GM19025 (cell line): ENCODE measurements around the gene KRT17.
"Not testable (repeated sequence)": the region's sequence is repeated elsewhere in the genome, so short reads cannot be mapped to it uniquely, and the experiment has no call there.

Experiments used
- ATAC-seq: cut with Tn5 transposase; IDR thresholded peaks from one replicate; pipeline ENCODE4 v1.9.1; 2021; ENCODE audit warnings: mild to moderate bottlenecking, low read depth, moderate library complexity; ENCODE audit not compliant: unreplicated experiment

KRT17 gene

DNA sequence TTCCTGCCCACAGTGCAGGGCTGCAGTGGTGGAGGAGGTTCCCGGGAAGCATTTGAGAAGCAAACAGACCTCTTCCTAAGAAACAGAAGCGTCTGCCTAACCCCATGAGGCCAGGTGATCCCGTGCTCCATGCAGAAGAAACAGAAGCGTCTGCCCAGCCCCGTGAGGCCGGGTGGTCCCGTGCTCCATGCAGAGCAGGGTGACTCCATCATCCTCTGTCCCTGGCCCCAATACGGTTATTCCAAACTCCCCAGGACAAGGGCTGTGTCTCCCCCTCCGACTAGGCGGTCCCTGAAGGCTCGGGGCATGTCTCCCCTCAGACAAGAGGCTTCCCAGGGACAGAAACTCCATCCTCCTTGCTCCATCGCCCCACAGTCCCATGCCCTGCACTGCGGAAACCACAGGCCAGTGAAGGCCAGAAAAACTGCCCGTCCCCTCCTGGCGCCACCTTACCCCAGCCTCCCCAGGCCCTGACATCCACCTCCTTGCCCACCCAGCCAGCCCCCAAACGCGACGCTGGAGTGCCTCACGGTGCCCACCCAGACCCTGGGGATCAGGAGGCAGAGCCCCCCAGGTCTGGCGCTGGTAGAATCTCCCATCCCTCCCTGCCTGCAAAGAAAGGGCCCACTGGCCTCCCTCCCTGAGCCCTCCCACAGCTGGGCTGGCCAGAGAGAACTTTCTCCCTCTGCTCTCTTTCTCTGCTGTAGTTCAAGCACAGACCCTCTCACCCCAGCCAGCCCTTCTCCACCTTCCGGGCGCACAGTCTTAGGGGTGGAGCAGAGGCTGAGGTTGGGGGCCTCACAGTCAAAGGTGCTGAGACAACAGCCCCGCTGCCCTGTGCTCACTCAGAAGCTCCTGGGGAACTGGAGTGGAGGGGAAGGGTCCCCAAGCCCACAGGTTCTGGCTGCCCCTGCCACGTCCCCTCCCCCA lies 30.6 kb upstream of the KRT17 start:
- ATAC-seq = no peak

DNA sequence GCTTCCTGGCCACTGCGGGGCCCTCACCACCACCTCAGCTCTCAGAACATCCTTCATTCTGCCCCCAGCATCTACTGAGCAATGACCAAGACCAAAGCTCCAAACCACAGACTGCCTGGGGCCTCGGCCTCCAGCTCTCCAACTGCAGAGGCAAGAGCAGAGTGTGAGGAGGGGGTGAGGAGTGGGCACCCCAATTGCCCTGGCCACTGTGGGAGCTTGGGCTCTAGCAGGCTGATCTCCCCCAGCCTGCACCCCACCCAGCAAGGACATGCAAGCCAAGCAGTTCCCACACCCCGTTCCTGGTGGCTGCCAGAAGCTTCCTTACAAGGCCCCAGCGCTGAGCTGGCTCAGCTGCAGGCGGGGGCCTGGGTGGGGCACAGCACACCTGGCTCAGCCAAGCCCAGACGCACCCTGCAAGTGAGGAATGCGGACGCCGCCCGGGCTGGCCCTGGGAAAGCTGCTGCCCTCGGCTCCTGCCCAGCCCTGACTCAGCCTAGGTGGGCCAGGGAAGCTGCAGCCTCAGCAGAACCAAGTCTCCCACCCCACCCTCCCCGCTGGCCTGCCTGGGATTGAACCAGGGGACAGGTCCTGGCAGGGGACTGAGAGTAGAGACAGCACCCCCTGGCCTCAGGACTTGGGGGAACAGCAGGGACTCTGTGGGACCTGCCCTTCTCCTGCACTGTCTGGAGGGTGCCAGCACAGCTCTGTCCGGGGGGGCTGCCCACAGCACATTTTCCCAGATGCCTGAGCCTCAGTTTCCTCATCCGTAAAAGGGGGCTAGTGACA lies 29.7 kb upstream of the KRT17 start:
- ATAC-seq = no peak

GRCh38 chr17:41653421-41653820 lies 29.0 kb upstream of the KRT17 start:
- no peak for ATAC-seq

GRCh38 chr17:41652461-41652970 lies 28.1 kb upstream of the KRT17 start:
- ATAC-seq = no peak

GRCh38 chr17:41651625-41652460 lies 27.5 kb upstream of the KRT17 start:
- ATAC-seq = no peak

DNA sequence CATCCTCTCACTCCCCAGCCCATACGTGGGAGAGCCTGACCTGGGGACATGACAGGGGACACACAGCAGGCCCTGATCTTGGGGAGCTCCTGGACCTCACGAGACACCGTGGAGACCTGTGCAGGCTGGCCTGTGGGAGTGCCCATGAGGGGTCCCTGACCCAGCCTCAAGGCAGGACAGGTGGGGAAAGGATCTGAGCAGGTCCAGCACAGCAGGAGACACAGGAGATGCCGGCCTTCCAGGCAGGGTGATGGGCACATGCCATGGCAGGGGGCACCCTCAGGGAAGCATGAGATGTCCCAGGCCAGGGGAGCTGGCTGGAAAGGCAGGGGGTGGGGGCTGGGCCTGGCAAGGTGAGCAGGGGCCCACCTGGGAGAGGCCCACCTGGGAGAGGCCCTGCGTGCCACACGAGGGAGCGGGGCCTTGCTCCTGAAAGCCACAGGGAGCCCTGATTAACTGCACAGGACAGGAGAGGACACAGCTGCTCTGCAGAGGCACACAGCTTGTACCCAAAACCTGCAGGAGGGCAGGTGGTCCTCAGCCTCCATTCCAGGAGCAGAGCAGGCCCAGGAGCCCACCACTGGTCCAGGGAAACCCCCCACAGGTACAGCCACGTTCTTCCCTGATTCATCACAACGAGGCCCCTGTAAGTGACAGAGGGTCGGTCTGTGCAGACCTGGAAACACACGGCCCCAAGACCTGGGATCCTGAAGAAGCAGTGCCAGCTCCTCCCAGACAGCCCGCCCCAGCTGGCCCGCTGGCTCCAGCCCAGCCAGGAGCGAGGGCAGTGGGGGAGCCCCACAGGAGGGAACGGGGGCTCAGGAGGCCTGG lies 26.6 kb upstream of the KRT17 start:
- ATAC-seq = no peak

DNA sequence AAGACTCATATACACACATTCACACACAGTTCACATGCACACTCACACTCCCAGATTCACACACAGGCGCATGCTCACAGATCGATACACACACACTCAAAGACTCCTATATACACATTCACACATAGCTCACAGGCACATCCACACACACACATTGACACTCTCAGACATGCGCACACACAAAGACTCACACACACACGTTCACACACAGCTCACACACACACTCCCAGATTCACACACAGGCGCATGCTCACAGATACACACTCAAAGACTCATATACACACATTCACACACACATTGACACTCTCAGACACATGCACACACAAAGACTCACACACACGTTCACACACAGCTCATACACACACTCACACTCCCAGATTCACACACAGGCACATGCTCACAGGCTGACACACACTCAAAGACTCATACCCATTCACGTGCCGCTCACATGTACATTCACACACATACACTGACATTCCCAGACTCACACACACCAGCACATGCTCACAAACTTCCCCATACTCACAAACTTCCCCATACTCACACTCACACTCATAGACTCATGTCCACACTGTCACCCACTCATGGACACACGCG lies 25.6 kb upstream of the KRT17 start:
- ATAC-seq = no peak

- ATAC-seq = no peak
These were observed 24.2 kb upstream of the KRT17 start for GRCh38 chr17:41648411-41649195.

- no peak for ATAC-seq
These were observed 23.6 kb upstream of the KRT17 start for GRCh38 chr17:41647940-41648410.

- no peak for ATAC-seq
These were observed 22.9 kb upstream of the KRT17 start for GRCh38 chr17:41647038-41647813.

- ATAC-seq = no peak
These were observed 18.1 kb upstream of the KRT17 start for GRCh38 chr17:41642252-41643156.

- not testable (repeated sequence) for ATAC-seq
These were observed 16.2 kb upstream of the KRT17 start for GRCh38 chr17:41640596-41640995.

DNA sequence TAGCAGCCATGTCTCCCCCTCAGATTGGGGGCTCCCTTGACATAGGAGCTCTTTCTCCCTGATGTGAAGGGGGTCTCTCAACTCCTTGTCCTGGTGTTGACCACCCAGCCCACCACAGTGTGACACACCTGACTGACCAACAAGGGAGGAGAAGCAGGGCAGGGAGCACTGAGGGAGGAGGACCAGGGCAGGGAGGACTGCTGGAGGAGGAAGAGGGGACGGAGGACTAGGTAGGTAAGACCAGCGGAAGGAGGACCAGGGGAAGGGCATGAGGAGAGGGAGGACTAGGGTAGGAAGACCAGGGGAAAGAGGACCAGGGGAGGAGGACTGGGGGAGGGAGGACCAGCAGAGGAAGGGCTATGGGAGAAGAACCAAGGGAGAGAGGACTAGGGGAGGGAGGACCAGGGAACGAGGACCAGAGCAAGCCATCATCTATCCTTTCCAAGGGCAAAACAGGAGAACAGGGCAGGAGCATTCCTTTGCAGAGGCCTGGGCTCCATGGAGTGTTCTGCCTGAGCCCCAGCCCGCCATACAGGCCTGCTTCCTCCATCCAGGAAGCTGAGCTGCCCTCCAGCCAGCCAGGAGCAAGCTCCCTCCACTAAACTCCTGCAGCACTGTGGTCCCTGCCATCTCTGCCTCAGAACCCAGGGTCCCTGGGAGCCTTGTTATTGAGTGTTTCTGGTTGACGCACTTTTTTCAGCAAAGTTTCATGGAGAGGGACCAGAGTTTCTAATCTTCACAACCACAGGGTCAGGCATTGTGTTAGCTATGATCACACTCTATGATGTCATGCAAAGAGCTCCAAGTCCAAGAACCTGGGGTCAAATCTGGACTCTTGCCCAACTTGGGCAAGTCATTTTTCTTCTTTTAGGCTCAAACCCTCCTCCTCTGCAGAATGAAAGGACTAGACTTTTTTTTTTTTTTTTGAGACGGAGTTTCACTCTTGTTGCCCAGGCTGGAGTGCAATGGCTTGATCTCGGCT lies 15.4 kb upstream of the KRT17 start:
- ATAC-seq = no peak

- ATAC-seq = no peak
These were observed 14.6 kb upstream of the KRT17 start for GRCh38 chr17:41638941-41639340.

GRCh38 chr17:41638194-41638593 lies 13.8 kb upstream of the KRT17 start:
- no peak for ATAC-seq
